Stomach (tissue), 9 donors: ENCODE measurements around the gene FRMD4B. TPM values are rescaled to one million over a fixed set of nuclear protein-coding genes. Genes with fewer than 3 reads are reported as not detected.

ENCODE experiments used
- DNase-seq, 2 donors: peaks; one replicate each; pipeline versions ENCODE4 v3.0.0 to v3.0.0-alpha.2; 2013 to 2019
- H3K27ac ChIP-seq, 5 donors: fragments of 200-600 bp in 4 of 5; sonication (generic) in 4 of 5; one replicate each; pipeline ENCODE4 v1.5.1; 2013 to 2019; ENCODE audit warnings: mild to moderate bottlenecking in 1 of 5, moderate library complexity in 1 of 5
- H3K27me3 ChIP-seq, 3 donors: fragments of 200-600 bp; sonication (generic); one replicate each; pipeline ENCODE4 v1.5.1; 2017 to 2019; ENCODE audit warnings: mixed run types in 1 of 3
- H3K36me3 ChIP-seq, 4 donors: fragments of 200-600 bp; sonication (generic); 1 replicate in 3 of 4; 2 replicates in 1 of 4; pipeline ENCODE4 v1.5.1; 2016 to 2019
- H3K4me1 ChIP-seq, 4 donors: fragments of 200-600 bp; sonication (generic); one replicate each; pipeline ENCODE4 v1.5.1; 2016 to 2019
- H3K4me3 ChIP-seq, 4 donors: fragments of 200-600 bp; sonication (generic) in 3 of 4; one replicate each; pipeline ENCODE4 v1.5.1; 2016 to 2019; ENCODE audit warnings: mild to moderate bottlenecking in 1 of 4
- H3K9me3 ChIP-seq, 4 donors: fragments of 200-600 bp; sonication (generic); one replicate each; pipeline ENCODE4 v1.5.1; 2016 to 2019
- EP300 ChIP-seq: sonication (generic); formaldehyde crosslinking; IDR thresholded peaks from one replicate; pipeline ENCODE4 v1.6.1; 2017; ENCODE audit warnings: antibody characterized with exemption
- POLR2A ChIP-seq, 4 donors: fragments of 450-650 bp; IDR thresholded peaks; one replicate each; pipeline ENCODE4 v1.6.1; 2016; ENCODE audit warnings: antibody characterized with exemption in 4 of 4, control low read depth in 2 of 4, mild to moderate bottlenecking in 1 of 4, moderate library complexity in 1 of 4
- POLR2AphosphoS5 ChIP-seq, 3 donors: sonication (generic); formaldehyde crosslinking; IDR thresholded peaks; one replicate each; pipeline ENCODE4 v1.6.1; 2016; ENCODE audit warnings: antibody characterized with exemption in 3 of 3
- WGBS, 5 donors: extraction: QIAGEN DNeasy Blood & Tissue Kit in 3 of 5; methylation state at CpG; one replicate each; pipeline versions ENCODE4 v1.1.5 to v1.1.7; 2013 to 2018; 5-methylcytosine and 5-hydroxymethylcytosine counted together
- intact Hi-C: fragments of 100-400 bp; cut with DNase I; formaldehyde crosslinking; loops from one replicate; pipeline ENCODE4 v1.15.1; 2023; ENCODE audit warnings: low total_unique reads
- polyA plus RNA-seq, 3 donors: library from polyadenylated mRNA; stranded (reverse); fragments of 200-250 nt; gene quantifications; one replicate each; pipeline ENCODE4 v1.2.3, GENCODE V29; 2013
- total RNA-seq, 5 donors: library from RNA; depleted of rRNA; stranded (reverse); fragments of >200 nt; gene quantifications; one replicate each; pipeline versions ENCODE4 v1.1.0 to v1.2.3, GENCODE V29; 2014 to 2016
- TF ChIP-seq, protein P1 (sequence below), 7 experiments: fragments of 450-650 bp in 4 of 7; fragments of 200-600 bp in 3 of 7; sonication (generic) in 3 of 7; IDR thresholded peaks; one replicate each; pipeline ENCODE4 v1.5.1; 2016 to 2019; ENCODE audit warnings: antibody characterized with exemption in 7 of 7, control low read depth in 2 of 7, mild to moderate bottlenecking in 1 of 7
- donor health status: healthy with polysubstance abuse.
- donor health status: Bipolar disorder and iron deficiency.
- donor health status: healthy.

Gene FRMD4B
- total and polyA plus RNA-seq, 8 donors, result 5.2 to 35.6 (median 21.0) TPM

DNA sequence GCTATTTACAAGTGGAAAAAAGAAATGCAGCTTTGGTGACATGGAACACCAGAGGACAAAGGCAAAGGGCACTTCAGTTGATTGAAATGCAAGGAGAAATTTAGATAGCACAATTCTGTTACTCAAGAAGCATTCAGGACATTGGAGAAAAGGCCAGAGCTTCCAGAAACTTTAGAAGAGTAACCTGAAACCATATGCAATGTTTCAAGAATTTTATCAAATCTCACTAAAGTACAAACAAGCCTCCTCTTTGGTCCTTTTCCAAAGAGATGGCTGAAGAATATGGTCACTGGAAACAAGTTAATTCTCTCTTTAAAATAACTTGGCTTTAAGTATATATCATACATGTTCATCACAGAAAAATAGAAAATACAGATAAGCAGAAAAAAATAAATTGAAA lies 248.9 kb downstream of the FRMD4B start:
- no peaks in the 10 kb centered on the region for H3K9me3 ChIP-seq
- no peak for DNase-seq
- no peaks in the 10 kb centered on the region for H3K36me3 ChIP-seq
- intact Hi-C loops, result no loop called here
- no peaks in the 10 kb centered on the region for H3K4me1 ChIP-seq
- TF ChIP-seq, protein P1, sequence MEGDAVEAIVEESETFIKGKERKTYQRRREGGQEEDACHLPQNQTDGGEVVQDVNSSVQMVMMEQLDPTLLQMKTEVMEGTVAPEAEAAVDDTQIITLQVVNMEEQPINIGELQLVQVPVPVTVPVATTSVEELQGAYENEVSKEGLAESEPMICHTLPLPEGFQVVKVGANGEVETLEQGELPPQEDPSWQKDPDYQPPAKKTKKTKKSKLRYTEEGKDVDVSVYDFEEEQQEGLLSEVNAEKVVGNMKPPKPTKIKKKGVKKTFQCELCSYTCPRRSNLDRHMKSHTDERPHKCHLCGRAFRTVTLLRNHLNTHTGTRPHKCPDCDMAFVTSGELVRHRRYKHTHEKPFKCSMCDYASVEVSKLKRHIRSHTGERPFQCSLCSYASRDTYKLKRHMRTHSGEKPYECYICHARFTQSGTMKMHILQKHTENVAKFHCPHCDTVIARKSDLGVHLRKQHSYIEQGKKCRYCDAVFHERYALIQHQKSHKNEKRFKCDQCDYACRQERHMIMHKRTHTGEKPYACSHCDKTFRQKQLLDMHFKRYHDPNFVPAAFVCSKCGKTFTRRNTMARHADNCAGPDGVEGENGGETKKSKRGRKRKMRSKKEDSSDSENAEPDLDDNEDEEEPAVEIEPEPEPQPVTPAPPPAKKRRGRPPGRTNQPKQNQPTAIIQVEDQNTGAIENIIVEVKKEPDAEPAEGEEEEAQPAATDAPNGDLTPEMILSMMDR (IDR thresholded peaks at IDR 0.05), result no peak
- no peak for TF ChIP-seq POLR2AphosphoS5 (IDR thresholded peaks at IDR 0.05)
- no peak overlapping the region for H3K27ac ChIP-seq
- H3K4me3 ChIP-seq, result no peak overlapping the region
- H3K27me3 ChIP-seq, result no peaks in the 10 kb centered on the region

- DNase-seq, result no peak
- Histone ChIP-seq H3K4me3 (no peak overlapping the region), H3K27me3 (no peaks in the 10 kb centered on the region), H3K27ac (no peak overlapping the region), H3K4me1 (no peaks in the 10 kb centered on the region), H3K9me3 (no peaks in the 10 kb centered on the region), H3K36me3 (no peaks in the 10 kb centered on the region)
- TF ChIP-seq, protein P1 (IDR thresholded peaks at IDR 0.05), result no peak
- no peak for TF ChIP-seq EP300
- TF ChIP-seq POLR2A (IDR thresholded peaks at IDR 0.05), result no peak
- TF ChIP-seq POLR2AphosphoS5 (IDR thresholded peaks at IDR 0.05), result no peak
- intact Hi-C loops, result no loop called here
Measured at GRCh38 chr3:69130689-69131088, 255.2 kb downstream of the FRMD4B start.

DNA sequence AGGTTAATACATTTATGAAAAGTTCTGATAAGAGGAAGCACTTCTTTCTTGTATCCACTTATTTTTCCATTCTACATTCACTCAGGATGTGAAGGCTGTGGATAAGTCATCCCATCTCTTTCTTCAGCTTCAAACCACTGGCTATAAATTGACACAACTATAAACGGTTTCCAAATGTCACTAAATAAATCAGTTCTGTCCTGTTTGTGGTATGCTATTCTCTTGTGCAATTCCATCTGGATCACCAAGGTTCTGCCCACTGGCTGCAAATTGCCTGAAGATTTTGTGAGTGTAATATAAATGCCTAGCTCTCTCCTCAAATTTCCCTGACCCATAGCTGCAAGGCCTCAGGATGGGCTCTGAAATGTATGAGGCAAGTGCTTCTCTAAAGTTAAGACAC lies 256.4 kb downstream of the FRMD4B start:
- TF ChIP-seq POLR2AphosphoS5 (IDR thresholded peaks at IDR 0.05), result no peak
- TF ChIP-seq, protein P1 (IDR thresholded peaks at IDR 0.05), result no peak
- no peak for TF ChIP-seq POLR2A (IDR thresholded peaks at IDR 0.05)
- no peak for TF ChIP-seq EP300
- Histone ChIP-seq H3K36me3 (no peaks in the 10 kb centered on the region), H3K27ac (no peak overlapping the region), H3K4me3 (no peak overlapping the region), H3K9me3 (no peaks in the 10 kb centered on the region), H3K4me1 (no peaks in the 10 kb centered on the region), H3K27me3 (no peaks in the 10 kb centered on the region)
- intact Hi-C loops, result no loop called here
- DNase-seq, result no peak
- WGBS, 5 donors, result 30 to 56% (median 45%) methylated on average over 1 of the region's 1 CpG

DNA sequence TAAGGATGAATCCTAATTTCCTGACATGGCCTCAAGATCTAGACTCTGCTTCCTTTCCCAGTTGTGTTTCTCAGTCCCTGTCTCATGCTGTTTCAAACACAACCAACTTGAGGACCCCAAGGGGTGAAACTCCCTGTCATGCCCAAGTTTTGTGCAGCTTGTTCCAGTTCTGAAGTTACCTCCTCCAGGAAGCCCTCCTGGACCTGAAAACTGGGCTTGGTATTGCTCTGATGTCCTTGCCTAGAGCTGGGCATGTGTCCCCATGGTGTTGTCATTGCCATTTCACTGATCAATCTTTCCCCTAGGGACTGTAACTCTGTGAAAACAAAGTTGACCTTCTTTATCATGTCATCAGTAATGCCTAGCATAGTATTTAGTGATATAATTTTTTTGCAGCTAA lies 257.4 kb downstream of the FRMD4B start:
- no peaks in the 10 kb centered on the region for H3K27me3 ChIP-seq
- no peak overlapping the region for H3K4me3 ChIP-seq
- intact Hi-C loops, result no loop called here
- no peak overlapping the region for H3K27ac ChIP-seq
- no peaks in the 10 kb centered on the region for H3K4me1 ChIP-seq
- no peak for DNase-seq
- no peaks in the 10 kb centered on the region for H3K36me3 ChIP-seq
- H3K9me3 ChIP-seq, result no peaks in the 10 kb centered on the region
- TF ChIP-seq EP300 (no peak), POLR2AphosphoS5 (IDR thresholded peaks at IDR 0.05) (no peak), POLR2A (IDR thresholded peaks at IDR 0.05) (no peak)
- TF ChIP-seq, protein P1 (IDR thresholded peaks at IDR 0.05), result no peak

DNA sequence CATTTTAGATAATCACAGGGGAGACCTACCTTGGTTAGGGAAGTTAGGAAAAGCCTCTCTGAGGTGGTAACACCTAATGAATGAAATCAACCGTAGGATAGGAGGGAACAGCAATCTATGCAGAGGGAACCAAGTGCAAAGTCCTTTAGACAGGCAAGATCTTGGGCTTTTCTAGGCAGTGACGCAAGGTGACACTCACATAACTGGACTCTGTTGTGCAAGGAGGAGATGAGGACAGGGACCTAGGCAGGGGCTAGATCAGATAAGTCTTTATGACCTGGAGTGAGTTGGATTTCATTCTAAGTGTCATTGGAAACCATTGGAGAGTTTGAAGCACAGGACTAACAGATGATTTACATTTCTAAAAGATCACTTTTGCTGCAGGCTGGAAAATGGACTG lies 258.9 kb downstream of the FRMD4B start:
- TF ChIP-seq, protein P1 (IDR thresholded peaks at IDR 0.05), result no peak
- TF ChIP-seq EP300, result no peak
- TF ChIP-seq POLR2A (IDR thresholded peaks at IDR 0.05), result no peak
- TF ChIP-seq POLR2AphosphoS5 (IDR thresholded peaks at IDR 0.05), result no peak
- intact Hi-C loops, result no loop called here
- no peak for DNase-seq

More for the DNA sequence above, 258.9 kb downstream of the FRMD4B start:
- H3K9me3 ChIP-seq, result no peaks in the 10 kb centered on the region
- no peaks in the 10 kb centered on the region for H3K4me1 ChIP-seq
- no peaks in the 10 kb centered on the region for H3K27me3 ChIP-seq
- no peaks in the 10 kb centered on the region for H3K36me3 ChIP-seq
- H3K4me3 ChIP-seq, result no peak overlapping the region
- 55 to 90% (median 85%) methylated on average over 2 of the region's 2 CpGs for WGBS, 5 donors
- no peak overlapping the region for H3K27ac ChIP-seq
